GM19193 (cell line): Measurements from ENCODE around the gene XPR1.

Source experiments
- POLR2A ChIP-seq: IDR thresholded peaks from 4 replicates; pipeline ENCODE4 v1.6.1; 2011; ENCODE audit not compliant: insufficient read depth, insufficient read length; ENCODE audit errors: extremely low read depth

The XPR1 gene

GRCh38 chr1:180916012-180916770, 284.4 kb downstream of the XPR1 start:
- TF ChIP-seq POLR2A: no peak

GRCh38 chr1:180916771-180917170, 284.9 kb downstream of the XPR1 start:
- no peak for TF ChIP-seq POLR2A

- no peak for TF ChIP-seq POLR2A
These were observed 285.7 kb downstream of the XPR1 start for GRCh38 chr1:180917306-180918065.

- no peak for TF ChIP-seq POLR2A
These were observed 286.7 kb downstream of the XPR1 start for GRCh38 chr1:180918519-180918918.

GRCh38 chr1:180919183-180919700, 287.4 kb downstream of the XPR1 start:
- TF ChIP-seq POLR2A: no peak

GRCh38 chr1:180920193-180920592, 288.4 kb downstream of the XPR1 start:
- no peak for TF ChIP-seq POLR2A

- no peak for TF ChIP-seq POLR2A
These were observed 288.9 kb downstream of the XPR1 start for GRCh38 chr1:180920702-180921101.

- TF ChIP-seq POLR2A: no peak
These were observed 289.6 kb downstream of the XPR1 start for GRCh38 chr1:180921386-180921785.

GRCh38 chr1:180921891-180922630, 290.2 kb downstream of the XPR1 start:
- no peak for TF ChIP-seq POLR2A

GRCh38 chr1:180922631-180923015, 290.8 kb downstream of the XPR1 start:
- no peak for TF ChIP-seq POLR2A

- no peak for TF ChIP-seq POLR2A
These were observed 291.4 kb downstream of the XPR1 start for GRCh38 chr1:180923021-180923841.

GRCh38 chr1:180923887-180924286, 292.1 kb downstream of the XPR1 start:
- TF ChIP-seq POLR2A: no peak

- TF ChIP-seq POLR2A: no peak
These were observed 293.1 kb downstream of the XPR1 start for GRCh38 chr1:180924939-180925338.

- TF ChIP-seq POLR2A: no peak
These were observed 293.7 kb downstream of the XPR1 start for GRCh38 chr1:180925471-180926051.
